GM23338 (cell line): ENCODE measurements around the gene RPS6KA4. TPM values are rescaled to one million over a fixed set of nuclear protein-coding genes. Genes with fewer than 3 reads are reported as not detected.

Experiments
- ATAC-seq: fragments of 200-7000 bp; cut with Tn5 transposase; 3 replicates; pipeline ENCODE4 v1.9.1; 2020
- DNase-seq: peaks from one replicate; pipeline ENCODE4 v3.0.0-alpha.2; 2015; ENCODE audit warnings: low spot score
- H2AFZ ChIP-seq: fragments of 200-600 bp; sonication (generic); 2 replicates; pipeline ENCODE4 v1.8.0; 2016; ENCODE audit warnings: antibody characterized with exemption, mild to moderate bottlenecking, moderate library complexity
- H3F3A ChIP-seq: fragments of 200-600 bp; sonication (generic); replicated peaks from 2 replicates; pipeline ENCODE4 v1.8.0; 2017; ENCODE audit warnings: antibody characterized with exemption, mixed run types, low read depth
- H3K27ac ChIP-seq: fragments of 200-600 bp; sonication (generic); 2 replicates; pipeline ENCODE4 v1.6.1; 2016; ENCODE audit warnings: low read depth
- H3K27me3 ChIP-seq: fragments of 200-600 bp; sonication (generic); 2 replicates; pipeline ENCODE4 v1.8.0; 2016; ENCODE audit warnings: mild to moderate bottlenecking, mixed run types, moderate library complexity; ENCODE audit not compliant: insufficient read depth
- H3K36me3 ChIP-seq: fragments of 200-600 bp; sonication (generic); 2 replicates; pipeline ENCODE4 v1.8.0; 2016; ENCODE audit warnings: mild to moderate bottlenecking; ENCODE audit not compliant: insufficient read depth
- H3K4me1 ChIP-seq: fragments of 200-600 bp; sonication (generic); 2 replicates; pipeline ENCODE4 v1.8.0; 2016; ENCODE audit warnings: mild to moderate bottlenecking, moderate library complexity; ENCODE audit not compliant: insufficient read depth
- H3K4me2 ChIP-seq: fragments of 200-600 bp; sonication (generic); 2 replicates; pipeline ENCODE4 v1.7.1; 2017; ENCODE audit warnings: mixed run types
- H3K4me3 ChIP-seq: fragments of 200-600 bp; sonication (generic); 2 replicates; pipeline ENCODE4 v1.6.1; 2016; ENCODE audit warnings: mixed run types
- H3K79me2 ChIP-seq: fragments of 200-600 bp; sonication (generic); replicated peaks from 2 replicates; pipeline ENCODE4 v1.8.0; 2017; ENCODE audit warnings: mild to moderate bottlenecking; ENCODE audit not compliant: insufficient read depth
- H3K9me2 ChIP-seq: fragments of 200-600 bp; sonication (generic); 2 replicates; pipeline ENCODE4 v1.8.0; 2017; ENCODE audit not compliant: insufficient read depth
- H4K20me1 ChIP-seq: fragments of 200-600 bp; sonication (generic); replicated peaks from 2 replicates; pipeline ENCODE4 v1.8.0; 2017; ENCODE audit warnings: mild to moderate bottlenecking; ENCODE audit not compliant: insufficient read depth
- H3K27ac Mint-ChIP-seq: 2 replicates; pipeline ENCODE4 v1.8.0; 2020; ENCODE audit warnings: inconsistent platforms, mild to moderate bottlenecking, moderate library complexity, mixed read lengths
- H3K27me3 Mint-ChIP-seq: 3 replicates; pipeline ENCODE4 v1.8.0; 2022; ENCODE audit warnings: low read depth, mild to moderate bottlenecking, moderate library complexity, mixed read lengths, inconsistent platforms; ENCODE audit not compliant: insufficient read depth, poor library complexity
- H3K36me3 Mint-ChIP-seq: 3 replicates; pipeline ENCODE4 v1.8.0; 2021; ENCODE audit warnings: low read depth, mild to moderate bottlenecking, inconsistent platforms, moderate library complexity, mixed read lengths
- H3K4me1 Mint-ChIP-seq: 3 replicates; pipeline ENCODE4 v1.8.0; 2020; ENCODE audit warnings: mild to moderate bottlenecking, inconsistent platforms, mixed read lengths
- H3K4me3 Mint-ChIP-seq: 3 replicates; pipeline ENCODE4 v1.8.0; 2021; ENCODE audit warnings: moderate library complexity, mild to moderate bottlenecking, inconsistent platforms, mixed read lengths
- H3K9me3 Mint-ChIP-seq: 3 replicates; pipeline ENCODE4 v1.8.0; 2020; ENCODE audit warnings: moderate library complexity, mild to moderate bottlenecking, inconsistent platforms, mixed read lengths
- CREB1 ChIP-seq: fragments of 250-450 bp; sonication (Bioruptor Pico); IDR thresholded peaks from 2 replicates; pipeline ENCODE4 v1.5.0; 2020; ENCODE audit warnings: low read depth, mild to moderate bottlenecking, moderate library complexity
- EZH2 ChIP-seq: fragments of 200-600 bp; sonication (generic); IDR thresholded peaks from one replicate; pipeline ENCODE4 v1.8.0; 2017; ENCODE audit warnings: antibody characterized with exemption, mild to moderate bottlenecking, low read depth; ENCODE audit not compliant: unreplicated experiment
- EZH2phosphoT487 ChIP-seq: fragments of 200-600 bp; sonication (generic); IDR thresholded peaks from one replicate; pipeline ENCODE4 v1.8.1; 2018; ENCODE audit warnings: antibody characterized with exemption; ENCODE audit not compliant: unreplicated experiment
- JUNB ChIP-seq: IDR thresholded peaks from one replicate; pipeline ENCODE4 v1.6.1; 2016; ENCODE audit warnings: antibody characterized with exemption; ENCODE audit not compliant: unreplicated experiment
- NANOG ChIP-seq: IDR thresholded peaks from 2 replicates; pipeline ENCODE4 v1.6.1; 2016; ENCODE audit warnings: antibody characterized with exemption, borderline replicate concordance
- POLR2AphosphoS5 ChIP-seq: IDR thresholded peaks from 2 replicates; pipeline ENCODE4 v1.6.1; 2016; ENCODE audit warnings: antibody characterized with exemption, low read depth
- STAT1 ChIP-seq: IDR thresholded peaks from one replicate; pipeline ENCODE4 v1.6.1; 2016; ENCODE audit warnings: antibody characterized with exemption; ENCODE audit not compliant: unreplicated experiment
- ZNF114 ChIP-seq: fragments of 250-450 bp; sonication (Bioruptor Pico); IDR thresholded peaks from 2 replicates; pipeline ENCODE4 v1.5.0; 2020; ENCODE audit warnings: mild to moderate bottlenecking, moderate library complexity
- ZNF331 ChIP-seq: fragments of 250-450 bp; sonication (Bioruptor Pico); IDR thresholded peaks from 2 replicates; pipeline ENCODE4 v1.5.0; 2020; ENCODE audit warnings: low read depth, mild to moderate bottlenecking, moderate library complexity
- polyA plus RNA-seq: library from polyadenylated mRNA; unstranded; fragments of >200 nt; fragmentation: Nextera tagmentation; extraction: Ambion mirVana; gene quantifications from 2 replicates; pipeline ENCODE4 v1.2.1, GENCODE V29; 2016
- total RNA-seq: library from RNA; depleted of rRNA; stranded (reverse); fragments of >200 nt; shearing (Covaris generic); gene quantifications from 2 replicates; pipeline ENCODE4 v1.2.3, GENCODE V29; 2014
- TF ChIP-seq, protein P1 (sequence below): fragments of 250-450 bp; sonication (Bioruptor Pico); IDR thresholded peaks from 2 replicates; pipeline ENCODE4 v1.5.0; 2020; ENCODE audit warnings: mild to moderate bottlenecking, moderate library complexity
- TF ChIP-seq, protein P2 (sequence below): IDR thresholded peaks from one replicate; pipeline ENCODE4 v1.6.1; 2018; ENCODE audit warnings: antibody characterized with exemption; ENCODE audit not compliant: unreplicated experiment
- TF ChIP-seq, protein P3 (sequence below): IDR thresholded peaks from 2 replicates; pipeline ENCODE4 v1.6.1; 2016; ENCODE audit warnings: antibody characterized with exemption
- TF ChIP-seq, protein P4 (sequence below), 2 experiments: fragments of 200-600 bp in 1 of 2; sonication (generic) in 1 of 2; conservative IDR thresholded peaks; 2 replicates each; pipeline versions ENCODE4 v1.5.1 to v1.6.1; 2016 to 2017; ENCODE audit warnings: antibody characterized with exemption in 2 of 2, low read depth in 2 of 2, mild to moderate bottlenecking in 2 of 2, moderate library complexity in 1 of 2

Gene RPS6KA4
- total and polyA plus RNA-seq, 2 experiments from 2014 or later: 3.5 to 19.9 TPM

DNA sequence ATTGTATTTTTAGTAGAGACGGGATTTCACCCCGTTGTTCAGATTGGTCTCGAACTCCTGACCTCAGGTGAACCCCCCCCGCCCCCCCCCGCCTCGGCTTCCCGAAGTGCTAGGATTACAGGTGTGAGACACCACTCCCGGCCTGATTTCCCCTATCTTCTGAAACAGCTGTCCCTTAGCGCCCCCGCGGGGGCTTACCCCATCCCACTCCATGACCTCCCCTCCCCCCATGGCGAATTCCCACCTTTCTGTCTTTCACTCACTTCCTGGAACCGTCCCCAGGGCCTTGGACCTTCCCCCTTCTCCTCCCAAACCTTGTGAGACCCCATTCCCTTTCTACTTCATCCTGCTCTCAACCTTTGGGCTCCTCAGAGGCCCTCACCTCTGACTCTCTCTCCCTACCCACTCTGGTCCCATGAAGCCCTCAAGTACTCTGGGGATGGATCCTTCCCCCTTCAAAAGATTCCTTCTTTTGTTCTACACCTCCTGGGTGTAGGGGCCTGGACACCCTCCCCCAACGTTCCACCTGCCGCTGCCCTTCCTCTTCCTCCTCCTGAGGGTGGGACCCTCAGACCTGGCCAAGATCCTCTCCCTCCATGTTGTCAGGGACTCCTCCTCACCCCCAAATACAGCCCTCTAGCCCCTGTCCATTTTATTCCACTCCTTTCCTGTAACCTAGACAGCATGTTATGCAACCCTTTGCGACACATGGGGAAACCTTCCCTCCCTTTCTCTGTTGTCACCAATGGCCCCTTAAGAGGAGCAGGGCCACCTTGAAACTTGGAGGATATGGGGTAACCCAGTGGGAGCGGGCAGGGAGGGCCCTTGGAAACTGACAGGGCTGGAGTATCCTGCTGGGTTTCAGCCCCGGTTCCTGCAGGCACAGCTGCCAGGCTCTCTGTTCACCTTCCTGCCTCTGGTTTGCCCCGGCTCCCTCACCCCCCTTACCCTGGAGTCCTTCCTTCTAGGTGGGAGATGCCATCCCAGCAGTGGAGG is 39.9 kb upstream of the RPS6KA4 start:
- H3F3A ChIP-seq: peaks cover 17% of the 10 kb centered on the region; the same call in 1 of the 2 replicates
- no peak overlapping the region for H2AFZ ChIP-seq
- no peak for ATAC-seq

More for the DNA sequence above, 39.9 kb upstream of the RPS6KA4 start:
- peak overlapping the region; percentile 74 for H3K4me2 ChIP-seq
- H3K9me2 ChIP-seq: no peaks in the 10 kb centered on the region
- peak overlapping the region; percentile 47 for H3K27ac Mint-ChIP-seq
- H3K4me3 ChIP-seq: peak overlapping the region; percentile 82
- no peaks in the 10 kb centered on the region; the same call in 1 of the 3 replicates for H3K9me3 Mint-ChIP-seq
- H4K20me1 ChIP-seq: no peaks in the 10 kb centered on the region; the same call in 1 of the 2 replicates
- peaks cover 3% of the 10 kb centered on the region; the same call in 1 of the 2 replicates for H3K36me3 ChIP-seq
- peaks cover 16% of the 10 kb centered on the region for H3K79me2 ChIP-seq
- no peak overlapping the region for H3K27ac ChIP-seq
- H3K4me1 Mint-ChIP-seq: peaks cover 23% of the 10 kb centered on the region
- peaks cover 23% of the 10 kb centered on the region for H3K27me3 Mint-ChIP-seq
- H3K27me3 ChIP-seq: no peaks in the 10 kb centered on the region
- DNase-seq: peak; percentile 50
- H3K4me3 Mint-ChIP-seq: peak overlapping the region; percentile 98
- H3K4me1 ChIP-seq: peaks cover 12% of the 10 kb centered on the region
- TF ChIP-seq, protein P1, sequence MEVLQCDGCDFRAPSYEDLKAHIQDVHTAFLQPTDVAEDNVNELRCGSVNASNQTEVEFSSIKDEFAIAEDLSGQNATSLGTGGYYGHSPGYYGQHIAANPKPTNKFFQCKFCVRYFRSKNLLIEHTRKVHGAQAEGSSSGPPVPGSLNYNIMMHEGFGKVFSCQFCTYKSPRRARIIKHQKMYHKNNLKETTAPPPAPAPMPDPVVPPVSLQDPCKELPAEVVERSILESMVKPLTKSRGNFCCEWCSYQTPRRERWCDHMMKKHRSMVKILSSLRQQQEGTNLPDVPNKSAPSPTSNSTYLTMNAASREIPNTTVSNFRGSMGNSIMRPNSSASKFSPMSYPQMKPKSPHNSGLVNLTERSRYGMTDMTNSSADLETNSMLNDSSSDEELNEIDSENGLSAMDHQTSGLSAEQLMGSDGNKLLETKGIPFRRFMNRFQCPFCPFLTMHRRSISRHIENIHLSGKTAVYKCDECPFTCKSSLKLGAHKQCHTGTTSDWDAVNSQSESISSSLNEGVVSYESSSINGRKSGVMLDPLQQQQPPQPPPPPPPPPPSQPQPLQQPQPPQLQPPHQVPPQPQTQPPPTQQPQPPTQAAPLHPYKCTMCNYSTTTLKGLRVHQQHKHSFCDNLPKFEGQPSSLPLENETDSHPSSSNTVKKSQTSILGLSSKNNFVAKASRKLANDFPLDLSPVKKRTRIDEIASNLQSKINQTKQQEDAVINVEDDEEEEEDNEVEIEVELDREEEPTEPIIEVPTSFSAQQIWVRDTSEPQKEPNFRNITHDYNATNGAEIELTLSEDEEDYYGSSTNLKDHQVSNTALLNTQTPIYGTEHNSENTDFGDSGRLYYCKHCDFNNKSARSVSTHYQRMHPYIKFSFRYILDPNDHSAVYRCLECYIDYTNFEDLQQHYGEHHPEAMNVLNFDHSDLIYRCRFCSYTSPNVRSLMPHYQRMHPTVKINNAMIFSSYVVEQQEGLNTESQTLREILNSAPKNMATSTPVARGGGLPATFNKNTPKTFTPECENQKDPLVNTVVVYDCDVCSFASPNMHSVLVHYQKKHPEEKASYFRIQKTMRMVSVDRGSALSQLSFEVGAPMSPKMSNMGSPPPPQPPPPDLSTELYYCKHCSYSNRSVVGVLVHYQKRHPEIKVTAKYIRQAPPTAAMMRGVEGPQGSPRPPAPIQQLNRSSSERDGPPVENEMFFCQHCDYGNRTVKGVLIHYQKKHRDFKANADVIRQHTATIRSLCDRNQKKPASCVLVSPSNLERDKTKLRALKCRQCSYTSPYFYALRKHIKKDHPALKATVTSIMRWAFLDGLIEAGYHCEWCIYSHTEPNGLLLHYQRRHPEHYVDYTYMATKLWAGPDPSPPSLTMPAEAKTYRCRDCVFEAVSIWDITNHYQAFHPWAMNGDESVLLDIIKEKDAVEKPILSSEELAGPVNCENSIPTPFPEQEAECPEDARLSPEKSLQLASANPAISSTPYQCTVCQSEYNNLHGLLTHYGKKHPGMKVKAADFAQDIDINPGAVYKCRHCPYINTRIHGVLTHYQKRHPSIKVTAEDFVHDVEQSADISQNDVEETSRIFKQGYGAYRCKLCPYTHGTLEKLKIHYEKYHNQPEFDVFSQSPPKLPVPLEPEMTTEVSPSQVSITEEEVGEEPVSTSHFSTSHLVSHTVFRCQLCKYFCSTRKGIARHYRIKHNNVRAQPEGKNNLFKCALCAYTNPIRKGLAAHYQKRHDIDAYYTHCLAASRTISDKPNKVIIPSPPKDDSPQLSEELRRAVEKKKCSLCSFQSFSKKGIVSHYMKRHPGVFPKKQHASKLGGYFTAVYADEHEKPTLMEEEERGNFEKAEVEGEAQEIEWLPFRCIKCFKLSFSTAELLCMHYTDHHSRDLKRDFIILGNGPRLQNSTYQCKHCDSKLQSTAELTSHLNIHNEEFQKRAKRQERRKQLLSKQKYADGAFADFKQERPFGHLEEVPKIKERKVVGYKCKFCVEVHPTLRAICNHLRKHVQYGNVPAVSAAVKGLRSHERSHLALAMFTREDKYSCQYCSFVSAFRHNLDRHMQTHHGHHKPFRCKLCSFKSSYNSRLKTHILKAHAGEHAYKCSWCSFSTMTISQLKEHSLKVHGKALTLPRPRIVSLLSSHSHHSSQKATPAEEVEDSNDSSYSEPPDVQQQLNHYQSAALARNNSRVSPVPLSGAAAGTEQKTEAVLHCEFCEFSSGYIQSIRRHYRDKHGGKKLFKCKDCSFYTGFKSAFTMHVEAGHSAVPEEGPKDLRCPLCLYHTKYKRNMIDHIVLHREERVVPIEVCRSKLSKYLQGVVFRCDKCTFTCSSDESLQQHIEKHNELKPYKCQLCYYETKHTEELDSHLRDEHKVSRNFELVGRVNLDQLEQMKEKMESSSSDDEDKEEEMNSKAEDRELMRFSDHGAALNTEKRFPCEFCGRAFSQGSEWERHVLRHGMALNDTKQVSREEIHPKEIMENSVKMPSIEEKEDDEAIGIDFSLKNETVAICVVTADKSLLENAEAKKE (CRISPR knock-in tag): no peak
- TF ChIP-seq NANOG: no peak
- no peak for TF ChIP-seq ZNF114 (CRISPR knock-in tag)
- TF ChIP-seq POLR2AphosphoS5: no peak
- no peak for TF ChIP-seq EZH2phosphoT487
- TF ChIP-seq, protein P2, sequence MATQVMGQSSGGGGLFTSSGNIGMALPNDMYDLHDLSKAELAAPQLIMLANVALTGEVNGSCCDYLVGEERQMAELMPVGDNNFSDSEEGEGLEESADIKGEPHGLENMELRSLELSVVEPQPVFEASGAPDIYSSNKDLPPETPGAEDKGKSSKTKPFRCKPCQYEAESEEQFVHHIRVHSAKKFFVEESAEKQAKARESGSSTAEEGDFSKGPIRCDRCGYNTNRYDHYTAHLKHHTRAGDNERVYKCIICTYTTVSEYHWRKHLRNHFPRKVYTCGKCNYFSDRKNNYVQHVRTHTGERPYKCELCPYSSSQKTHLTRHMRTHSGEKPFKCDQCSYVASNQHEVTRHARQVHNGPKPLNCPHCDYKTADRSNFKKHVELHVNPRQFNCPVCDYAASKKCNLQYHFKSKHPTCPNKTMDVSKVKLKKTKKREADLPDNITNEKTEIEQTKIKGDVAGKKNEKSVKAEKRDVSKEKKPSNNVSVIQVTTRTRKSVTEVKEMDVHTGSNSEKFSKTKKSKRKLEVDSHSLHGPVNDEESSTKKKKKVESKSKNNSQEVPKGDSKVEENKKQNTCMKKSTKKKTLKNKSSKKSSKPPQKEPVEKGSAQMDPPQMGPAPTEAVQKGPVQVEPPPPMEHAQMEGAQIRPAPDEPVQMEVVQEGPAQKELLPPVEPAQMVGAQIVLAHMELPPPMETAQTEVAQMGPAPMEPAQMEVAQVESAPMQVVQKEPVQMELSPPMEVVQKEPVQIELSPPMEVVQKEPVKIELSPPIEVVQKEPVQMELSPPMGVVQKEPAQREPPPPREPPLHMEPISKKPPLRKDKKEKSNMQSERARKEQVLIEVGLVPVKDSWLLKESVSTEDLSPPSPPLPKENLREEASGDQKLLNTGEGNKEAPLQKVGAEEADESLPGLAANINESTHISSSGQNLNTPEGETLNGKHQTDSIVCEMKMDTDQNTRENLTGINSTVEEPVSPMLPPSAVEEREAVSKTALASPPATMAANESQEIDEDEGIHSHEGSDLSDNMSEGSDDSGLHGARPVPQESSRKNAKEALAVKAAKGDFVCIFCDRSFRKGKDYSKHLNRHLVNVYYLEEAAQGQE: no peak
- TF ChIP-seq, protein P3, sequence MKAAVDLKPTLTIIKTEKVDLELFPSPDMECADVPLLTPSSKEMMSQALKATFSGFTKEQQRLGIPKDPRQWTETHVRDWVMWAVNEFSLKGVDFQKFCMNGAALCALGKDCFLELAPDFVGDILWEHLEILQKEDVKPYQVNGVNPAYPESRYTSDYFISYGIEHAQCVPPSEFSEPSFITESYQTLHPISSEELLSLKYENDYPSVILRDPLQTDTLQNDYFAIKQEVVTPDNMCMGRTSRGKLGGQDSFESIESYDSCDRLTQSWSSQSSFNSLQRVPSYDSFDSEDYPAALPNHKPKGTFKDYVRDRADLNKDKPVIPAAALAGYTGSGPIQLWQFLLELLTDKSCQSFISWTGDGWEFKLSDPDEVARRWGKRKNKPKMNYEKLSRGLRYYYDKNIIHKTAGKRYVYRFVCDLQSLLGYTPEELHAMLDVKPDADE: no peak
- no peak for TF ChIP-seq STAT1
- no peak for TF ChIP-seq CREB1 (CRISPR knock-in tag)
- TF ChIP-seq EZH2: no peak
- TF ChIP-seq ZNF331 (CRISPR knock-in tag): no peak
- TF ChIP-seq, protein P4, sequence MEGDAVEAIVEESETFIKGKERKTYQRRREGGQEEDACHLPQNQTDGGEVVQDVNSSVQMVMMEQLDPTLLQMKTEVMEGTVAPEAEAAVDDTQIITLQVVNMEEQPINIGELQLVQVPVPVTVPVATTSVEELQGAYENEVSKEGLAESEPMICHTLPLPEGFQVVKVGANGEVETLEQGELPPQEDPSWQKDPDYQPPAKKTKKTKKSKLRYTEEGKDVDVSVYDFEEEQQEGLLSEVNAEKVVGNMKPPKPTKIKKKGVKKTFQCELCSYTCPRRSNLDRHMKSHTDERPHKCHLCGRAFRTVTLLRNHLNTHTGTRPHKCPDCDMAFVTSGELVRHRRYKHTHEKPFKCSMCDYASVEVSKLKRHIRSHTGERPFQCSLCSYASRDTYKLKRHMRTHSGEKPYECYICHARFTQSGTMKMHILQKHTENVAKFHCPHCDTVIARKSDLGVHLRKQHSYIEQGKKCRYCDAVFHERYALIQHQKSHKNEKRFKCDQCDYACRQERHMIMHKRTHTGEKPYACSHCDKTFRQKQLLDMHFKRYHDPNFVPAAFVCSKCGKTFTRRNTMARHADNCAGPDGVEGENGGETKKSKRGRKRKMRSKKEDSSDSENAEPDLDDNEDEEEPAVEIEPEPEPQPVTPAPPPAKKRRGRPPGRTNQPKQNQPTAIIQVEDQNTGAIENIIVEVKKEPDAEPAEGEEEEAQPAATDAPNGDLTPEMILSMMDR (conservative IDR thresholded peaks at IDR 0.05; ENCODE audit: low read depth in 2 of 2): no peak
- TF ChIP-seq JUNB: no peak
- peaks cover 50% of the 10 kb centered on the region for H3K36me3 Mint-ChIP-seq
